ENCODE results near the gene CHIA.
"Not testable (repeated sequence)": the region's sequence is repeated elsewhere in the genome, so short reads cannot be mapped to it uniquely, and the experiment has no call there.

The CHIA gene

DNA sequence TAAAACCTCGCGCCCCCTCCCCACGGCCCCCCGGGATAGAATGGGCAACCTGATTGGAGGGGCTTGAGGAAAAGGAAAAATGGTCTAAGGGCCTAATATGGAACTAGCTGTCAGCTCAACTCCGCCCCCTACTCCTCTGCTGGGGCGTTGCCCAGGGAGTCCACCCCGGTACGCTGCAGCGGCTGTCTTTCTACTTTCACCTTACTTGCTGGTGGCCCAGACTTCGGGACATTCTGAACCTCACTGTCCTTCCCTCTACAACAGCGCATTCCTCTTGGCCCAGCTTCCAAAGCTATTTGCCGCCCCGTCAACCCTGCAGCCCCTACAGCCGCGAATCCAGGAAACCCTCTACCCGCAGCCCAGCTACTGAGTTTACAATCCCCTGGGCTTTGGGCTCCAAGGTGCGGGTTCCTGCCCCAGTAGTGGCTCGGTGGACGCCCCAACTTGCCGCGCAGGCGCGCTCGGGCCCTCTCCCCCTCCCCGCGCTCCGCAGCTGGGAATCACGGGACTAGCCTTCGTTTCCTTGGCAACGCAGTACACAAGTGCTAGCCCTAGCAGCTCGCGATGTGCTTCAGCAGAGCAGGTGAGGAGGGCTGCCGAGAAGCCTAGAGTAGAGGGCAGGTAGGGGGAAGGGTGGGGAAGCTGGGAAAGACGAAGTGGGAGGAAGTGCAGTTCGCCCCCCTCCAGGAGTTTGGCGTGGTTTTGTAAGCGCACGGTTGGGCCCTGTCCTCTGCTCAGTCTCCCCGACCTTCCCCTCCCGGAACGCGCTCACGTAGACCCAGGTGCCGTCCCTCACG lies 55.6 kb downstream of the CHIA start:
- TF ChIP-seq, protein P1, sequence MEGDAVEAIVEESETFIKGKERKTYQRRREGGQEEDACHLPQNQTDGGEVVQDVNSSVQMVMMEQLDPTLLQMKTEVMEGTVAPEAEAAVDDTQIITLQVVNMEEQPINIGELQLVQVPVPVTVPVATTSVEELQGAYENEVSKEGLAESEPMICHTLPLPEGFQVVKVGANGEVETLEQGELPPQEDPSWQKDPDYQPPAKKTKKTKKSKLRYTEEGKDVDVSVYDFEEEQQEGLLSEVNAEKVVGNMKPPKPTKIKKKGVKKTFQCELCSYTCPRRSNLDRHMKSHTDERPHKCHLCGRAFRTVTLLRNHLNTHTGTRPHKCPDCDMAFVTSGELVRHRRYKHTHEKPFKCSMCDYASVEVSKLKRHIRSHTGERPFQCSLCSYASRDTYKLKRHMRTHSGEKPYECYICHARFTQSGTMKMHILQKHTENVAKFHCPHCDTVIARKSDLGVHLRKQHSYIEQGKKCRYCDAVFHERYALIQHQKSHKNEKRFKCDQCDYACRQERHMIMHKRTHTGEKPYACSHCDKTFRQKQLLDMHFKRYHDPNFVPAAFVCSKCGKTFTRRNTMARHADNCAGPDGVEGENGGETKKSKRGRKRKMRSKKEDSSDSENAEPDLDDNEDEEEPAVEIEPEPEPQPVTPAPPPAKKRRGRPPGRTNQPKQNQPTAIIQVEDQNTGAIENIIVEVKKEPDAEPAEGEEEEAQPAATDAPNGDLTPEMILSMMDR (IDR thresholded peaks at IDR 0.05; ENCODE audit: borderline replicate concordance, insufficient read depth, low read depth, low read length): peak; percentile 28; the same call in 1 of the 2 replicates
- H3K4me3 ChIP-seq (ENCODE audit: low read depth, low read length): peak overlapping the region; percentile 49

GRCh38 chr1:111347026-111347425 lies 56.4 kb downstream of the CHIA start:
- TF ChIP-seq, protein P1 (IDR thresholded peaks at IDR 0.05; ENCODE audit: borderline replicate concordance, insufficient read depth, low read depth, low read length): no peak
- no peak overlapping the region for H3K4me3 ChIP-seq (ENCODE audit: low read depth, low read length)

DNA sequence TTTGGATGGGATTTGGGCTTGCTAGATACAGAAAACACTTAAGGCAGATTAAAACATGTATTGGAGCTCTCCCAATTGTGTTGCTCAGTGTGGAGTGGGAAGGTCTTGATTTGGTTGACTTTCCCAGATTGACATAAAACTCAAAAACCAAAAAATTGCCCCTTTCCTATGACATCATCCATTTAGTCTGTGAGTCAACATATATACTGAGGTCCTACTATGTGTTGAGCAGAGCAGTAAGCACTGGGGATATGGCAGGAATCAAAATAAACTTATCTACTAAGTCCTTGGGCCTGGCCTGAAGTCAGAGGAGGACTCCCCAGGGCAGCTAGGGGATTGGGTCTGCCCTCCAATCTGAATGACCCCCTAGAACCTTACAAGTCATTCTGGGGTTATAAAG lies 61.0 kb downstream of the CHIA start:
- TF ChIP-seq, protein P1 (IDR thresholded peaks at IDR 0.05; ENCODE audit: borderline replicate concordance, insufficient read depth, low read depth, low read length): no peak
- H3K4me3 ChIP-seq (ENCODE audit: low read depth, low read length): no peak overlapping the region

DNA sequence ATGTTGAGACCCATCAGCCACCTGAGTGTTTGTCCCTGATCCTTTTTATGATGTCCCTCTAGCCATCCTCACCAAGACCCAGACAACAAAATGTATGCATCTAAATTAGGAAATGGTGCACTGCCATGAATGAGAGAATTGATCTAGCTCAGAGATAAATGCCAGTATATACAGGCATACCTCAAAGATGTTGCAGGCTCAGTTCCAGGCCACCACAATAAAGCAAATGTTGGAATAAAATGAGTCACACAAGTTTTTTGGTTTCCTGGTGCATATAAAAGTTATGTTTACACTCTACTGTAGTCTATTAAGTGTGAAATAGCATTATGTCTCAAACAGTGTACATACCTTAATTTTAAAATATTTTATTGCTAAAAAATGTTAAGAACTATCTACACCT lies 63.9 kb downstream of the CHIA start:
- TF ChIP-seq, protein P1 (IDR thresholded peaks at IDR 0.05; ENCODE audit: borderline replicate concordance, insufficient read depth, low read depth, low read length): no peak
- H3K4me3 ChIP-seq (ENCODE audit: low read depth, low read length): no peak overlapping the region

DNA sequence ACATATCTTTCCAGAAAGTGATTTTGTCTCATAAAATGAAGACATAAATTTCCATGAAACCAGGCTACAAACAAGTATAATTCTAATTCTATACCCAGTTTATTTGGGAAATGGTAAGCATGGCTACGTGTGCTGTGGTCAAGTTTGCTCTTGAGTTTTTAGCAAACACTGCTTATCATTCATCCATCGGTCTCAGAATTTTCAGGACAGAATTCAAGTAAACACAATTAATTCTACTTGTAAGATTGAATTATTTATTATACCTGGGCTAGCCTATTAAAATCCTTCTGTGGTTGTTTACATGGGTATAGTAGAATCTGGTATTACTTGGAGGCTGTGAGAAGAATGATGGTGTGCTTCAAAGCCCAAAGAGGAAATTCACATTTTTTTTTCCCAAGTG lies 68.3 kb downstream of the CHIA start:
- no peak overlapping the region for H3K4me3 ChIP-seq (ENCODE audit: low read depth, low read length)
- TF ChIP-seq, protein P1 (IDR thresholded peaks at IDR 0.05; ENCODE audit: borderline replicate concordance, insufficient read depth, low read depth, low read length): no peak

- no peak overlapping the region for H3K4me3 ChIP-seq (ENCODE audit: low read depth, low read length)
- TF ChIP-seq, protein P1 (IDR thresholded peaks at IDR 0.05; ENCODE audit: borderline replicate concordance, insufficient read depth, low read depth, low read length): no peak
Observed at GRCh38 chr1:111359376-111359775, 68.7 kb downstream of the CHIA start.

DNA sequence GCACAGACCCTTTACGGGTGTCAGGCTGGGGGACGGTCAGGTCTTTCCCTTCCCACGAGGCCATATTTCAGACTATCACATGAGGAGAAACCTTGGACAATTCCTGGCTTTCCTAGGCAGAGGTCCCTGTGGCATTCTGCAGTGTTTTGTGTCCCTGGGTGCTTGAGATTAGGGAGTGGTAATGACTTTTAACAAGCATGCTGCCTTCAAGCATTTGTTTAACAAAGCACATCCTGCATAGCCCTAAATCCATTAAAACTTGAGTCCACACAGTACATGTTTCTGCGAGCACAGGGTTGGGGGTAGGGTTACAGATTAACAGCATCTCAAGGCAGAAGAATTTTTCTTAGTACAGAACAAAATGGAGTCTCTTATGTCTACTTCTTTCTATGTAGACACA lies 69.6 kb downstream of the CHIA start:
- H3K4me3 ChIP-seq (ENCODE audit: low read depth, low read length): not testable (repeated sequence)
